ENCODE measurements around the gene GLG1. TPM values are rescaled to one million over a fixed set of nuclear protein-coding genes. Genes with fewer than 3 reads are reported as not detected.

GLG1 gene
- total and polyA plus RNA-seq, 2 experiments from 2014 or later, result 142 to 148 TPM

DNA sequence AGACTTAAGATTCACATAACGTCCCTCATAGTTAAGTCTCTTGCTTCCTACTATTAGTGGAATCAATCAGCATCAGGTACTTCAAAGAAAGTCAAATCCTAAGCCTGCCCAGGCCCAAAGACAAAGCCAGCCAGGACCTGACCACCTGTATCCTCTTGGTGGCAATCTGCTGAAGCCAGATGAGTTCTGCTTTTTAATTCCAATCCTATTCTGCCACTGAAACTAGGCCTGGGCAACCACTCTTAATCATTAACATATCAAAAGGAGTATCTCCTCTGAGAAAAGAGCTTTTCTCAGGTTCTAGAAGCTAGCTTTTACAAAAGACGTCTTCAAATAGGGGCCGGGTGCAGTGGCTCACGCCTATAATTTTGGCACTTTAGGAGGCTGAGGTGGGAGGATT, 15.1 kb upstream of the GLG1 start:
- H3K79me2 ChIP-seq, result peaks cover 4% of the 10 kb centered on the region
- H4K20me1 ChIP-seq (ENCODE audit: insufficient read depth, poor library complexity, severe bottlenecking), result no peaks in the 10 kb centered on the region
- no peak overlapping the region for H2AFZ ChIP-seq
- H3K9me3 ChIP-seq (ENCODE audit: low read depth), result no peaks in the 10 kb centered on the region
- no peak overlapping the region for H3K27ac ChIP-seq
- no peaks in the 10 kb centered on the region for H3K4me1 ChIP-seq (ENCODE audit: insufficient read depth)
- H3K9me2 ChIP-seq (replicated peaks; ENCODE audit: insufficient read depth), result no peaks in the 10 kb centered on the region
- no peak overlapping the region for H3K4me3 ChIP-seq
- no peaks in the 10 kb centered on the region for H3K36me3 ChIP-seq (replicated peaks; ENCODE audit: insufficient read depth, low read depth)
- DNase-seq (ENCODE audit: low spot score), result no peak
- TF ChIP-seq EZH2 (IDR thresholded peaks at IDR 0.05; ENCODE audit: borderline replicate concordance), result no peak
- TF ChIP-seq EZH2phosphoT487 (IDR thresholded peaks at IDR 0.05; ENCODE audit: low read depth, severe bottlenecking, unreplicated experiment), result no peak
- TF ChIP-seq, protein P1, sequence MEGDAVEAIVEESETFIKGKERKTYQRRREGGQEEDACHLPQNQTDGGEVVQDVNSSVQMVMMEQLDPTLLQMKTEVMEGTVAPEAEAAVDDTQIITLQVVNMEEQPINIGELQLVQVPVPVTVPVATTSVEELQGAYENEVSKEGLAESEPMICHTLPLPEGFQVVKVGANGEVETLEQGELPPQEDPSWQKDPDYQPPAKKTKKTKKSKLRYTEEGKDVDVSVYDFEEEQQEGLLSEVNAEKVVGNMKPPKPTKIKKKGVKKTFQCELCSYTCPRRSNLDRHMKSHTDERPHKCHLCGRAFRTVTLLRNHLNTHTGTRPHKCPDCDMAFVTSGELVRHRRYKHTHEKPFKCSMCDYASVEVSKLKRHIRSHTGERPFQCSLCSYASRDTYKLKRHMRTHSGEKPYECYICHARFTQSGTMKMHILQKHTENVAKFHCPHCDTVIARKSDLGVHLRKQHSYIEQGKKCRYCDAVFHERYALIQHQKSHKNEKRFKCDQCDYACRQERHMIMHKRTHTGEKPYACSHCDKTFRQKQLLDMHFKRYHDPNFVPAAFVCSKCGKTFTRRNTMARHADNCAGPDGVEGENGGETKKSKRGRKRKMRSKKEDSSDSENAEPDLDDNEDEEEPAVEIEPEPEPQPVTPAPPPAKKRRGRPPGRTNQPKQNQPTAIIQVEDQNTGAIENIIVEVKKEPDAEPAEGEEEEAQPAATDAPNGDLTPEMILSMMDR (IDR thresholded peaks at IDR 0.05; ENCODE audit: poor library complexity), result no peak
- H3K4me2 ChIP-seq, result no peak overlapping the region
- WGBS (ENCODE audit: low lambda C conversion rate, missing lambda C conversion rate), result 94% methylated on average over 4 of the region's 4 CpGs
- H3K27me3 ChIP-seq, result no peaks in the 10 kb centered on the region

DNA sequence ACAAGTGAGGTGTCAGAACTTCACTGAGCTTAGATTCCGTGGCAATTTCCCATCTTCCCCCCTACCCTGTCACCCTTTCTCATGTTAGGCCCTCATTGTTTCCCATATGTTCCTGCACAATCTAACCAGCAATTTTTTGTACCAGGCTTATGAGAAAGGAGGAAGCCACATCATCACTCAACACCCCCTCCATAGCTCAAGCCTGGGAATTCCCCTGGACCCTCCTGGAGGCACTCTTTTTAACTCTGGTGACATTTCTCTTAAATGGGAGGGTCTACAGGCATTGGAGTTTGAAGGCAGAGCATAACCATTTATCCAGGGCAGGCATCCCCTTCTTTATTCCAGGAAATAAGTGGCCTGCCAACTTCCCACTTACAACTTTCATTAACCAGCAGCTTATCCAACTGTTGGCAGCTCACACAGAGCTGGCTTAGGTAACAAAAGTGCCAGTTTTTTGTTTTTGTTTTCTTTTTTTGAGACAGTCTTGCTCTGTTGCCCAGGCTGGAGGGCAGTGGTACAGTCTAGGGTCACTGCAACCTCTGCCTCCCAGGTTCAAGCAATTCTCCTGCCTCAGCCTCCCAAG, 10.4 kb upstream of the GLG1 start:
- no peaks in the 10 kb centered on the region for H3K36me3 ChIP-seq (replicated peaks; ENCODE audit: insufficient read depth, low read depth)
- no peaks in the 10 kb centered on the region for H3K9me2 ChIP-seq (replicated peaks; ENCODE audit: insufficient read depth)
- no peak for TF ChIP-seq EZH2phosphoT487 (IDR thresholded peaks at IDR 0.05; ENCODE audit: low read depth, severe bottlenecking, unreplicated experiment)
- TF ChIP-seq EZH2 (IDR thresholded peaks at IDR 0.05; ENCODE audit: borderline replicate concordance), result no peak
- TF ChIP-seq, protein P1 (IDR thresholded peaks at IDR 0.05; ENCODE audit: poor library complexity), result no peak
- no peaks in the 10 kb centered on the region for H4K20me1 ChIP-seq (ENCODE audit: insufficient read depth, poor library complexity, severe bottlenecking)
- DNase-seq (ENCODE audit: low spot score), result no peak
- 100% methylated on average over 1 of the region's 1 CpG for WGBS (ENCODE audit: low lambda C conversion rate, missing lambda C conversion rate)
- no peak overlapping the region for H3K4me3 ChIP-seq
- no peak overlapping the region for H3K27ac ChIP-seq
- no peaks in the 10 kb centered on the region for H3K4me1 ChIP-seq (ENCODE audit: insufficient read depth)
- H3K27me3 ChIP-seq, result no peaks in the 10 kb centered on the region
- H3K79me2 ChIP-seq, result peaks cover 4% of the 10 kb centered on the region
- H3K9me3 ChIP-seq (ENCODE audit: low read depth), result no peaks in the 10 kb centered on the region
- H2AFZ ChIP-seq, result no peak overlapping the region
- H3K4me2 ChIP-seq, result no peak overlapping the region

GRCh38 chr16:74611721-74612120, 4.8 kb upstream of the GLG1 start:
- no peaks in the 10 kb centered on the region for H3K9me2 ChIP-seq (replicated peaks; ENCODE audit: insufficient read depth)
- no peaks in the 10 kb centered on the region for H3K9me3 ChIP-seq (ENCODE audit: low read depth)
- peaks cover 9% of the 10 kb centered on the region for H3K4me1 ChIP-seq (ENCODE audit: insufficient read depth)
- WGBS (ENCODE audit: low lambda C conversion rate, missing lambda C conversion rate), result 71% methylated on average over 1 of the region's 1 CpG
- no peak for TF ChIP-seq EZH2 (IDR thresholded peaks at IDR 0.05; ENCODE audit: borderline replicate concordance)
- H3K4me2 ChIP-seq, result no peak overlapping the region
- H3K36me3 ChIP-seq (replicated peaks; ENCODE audit: insufficient read depth, low read depth), result no peaks in the 10 kb centered on the region
- H2AFZ ChIP-seq, result no peak overlapping the region
- DNase-seq (ENCODE audit: low spot score), result no peak
- no peaks in the 10 kb centered on the region for H4K20me1 ChIP-seq (ENCODE audit: insufficient read depth, poor library complexity, severe bottlenecking)
- H3K27ac ChIP-seq, result no peak overlapping the region
- H3K27me3 ChIP-seq, result no peaks in the 10 kb centered on the region
- H3K79me2 ChIP-seq, result no peaks in the 10 kb centered on the region
- no peak overlapping the region for H3K4me3 ChIP-seq

DNA sequence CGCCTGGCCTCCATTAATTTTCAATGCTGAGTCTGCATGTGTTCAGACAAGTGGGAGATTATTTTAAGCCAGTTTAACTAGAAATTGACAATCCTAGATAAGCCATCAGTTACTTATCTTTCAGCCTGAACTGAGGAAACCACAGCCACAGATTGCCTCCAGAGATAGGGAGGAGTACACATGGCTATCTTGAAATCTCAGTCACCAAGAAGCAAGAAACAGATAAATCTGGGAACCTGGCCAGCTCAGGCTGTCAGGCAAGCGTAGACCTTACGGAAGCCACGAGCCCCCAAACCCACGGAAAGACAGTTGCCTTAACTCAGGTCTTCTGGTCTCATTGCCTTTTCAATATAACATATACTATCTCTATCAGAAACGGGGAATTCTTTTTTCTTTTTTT, 2.0 kb upstream of the GLG1 start:
- TF ChIP-seq EZH2 (IDR thresholded peaks at IDR 0.05; ENCODE audit: borderline replicate concordance), result no peak
- TF ChIP-seq EZH2phosphoT487 (IDR thresholded peaks at IDR 0.05; ENCODE audit: low read depth, severe bottlenecking, unreplicated experiment), result no peak
- TF ChIP-seq, protein P1 (IDR thresholded peaks at IDR 0.05; ENCODE audit: poor library complexity), result no peak
- no peak overlapping the region for H2AFZ ChIP-seq
- peaks cover 22% of the 10 kb centered on the region for H4K20me1 ChIP-seq (ENCODE audit: insufficient read depth, poor library complexity, severe bottlenecking)
- peaks cover 27% of the 10 kb centered on the region for H3K4me1 ChIP-seq (ENCODE audit: insufficient read depth)
- H3K36me3 ChIP-seq (replicated peaks; ENCODE audit: insufficient read depth, low read depth), result no peaks in the 10 kb centered on the region
- no peaks in the 10 kb centered on the region for H3K9me3 ChIP-seq (ENCODE audit: low read depth)
- H3K27me3 ChIP-seq, result no peaks in the 10 kb centered on the region
- no peak overlapping the region for H3K27ac ChIP-seq
- no peaks in the 10 kb centered on the region for H3K9me2 ChIP-seq (replicated peaks; ENCODE audit: insufficient read depth)
- DNase-seq (ENCODE audit: low spot score), result no peak
- H3K4me2 ChIP-seq, result no peak overlapping the region
- 64% methylated on average over 6 of the region's 6 CpGs for WGBS (ENCODE audit: low lambda C conversion rate, missing lambda C conversion rate)
- H3K79me2 ChIP-seq, result peaks cover 27% of the 10 kb centered on the region
- no peak overlapping the region for H3K4me3 ChIP-seq
